ENCODE data around the gene PAGR1.

The PAGR1 gene

GRCh38 chr16:29854520-29855100 is 38.7 kb downstream of the PAGR1 start:
- no peak for TF ChIP-seq GATA2 (IDR thresholded peaks at IDR 0.05; ENCODE audit: low read depth, low read length)
- no peak for TF ChIP-seq GATA3 (IDR thresholded peaks at IDR 0.05; ENCODE audit: low read depth, low read length)

DNA sequence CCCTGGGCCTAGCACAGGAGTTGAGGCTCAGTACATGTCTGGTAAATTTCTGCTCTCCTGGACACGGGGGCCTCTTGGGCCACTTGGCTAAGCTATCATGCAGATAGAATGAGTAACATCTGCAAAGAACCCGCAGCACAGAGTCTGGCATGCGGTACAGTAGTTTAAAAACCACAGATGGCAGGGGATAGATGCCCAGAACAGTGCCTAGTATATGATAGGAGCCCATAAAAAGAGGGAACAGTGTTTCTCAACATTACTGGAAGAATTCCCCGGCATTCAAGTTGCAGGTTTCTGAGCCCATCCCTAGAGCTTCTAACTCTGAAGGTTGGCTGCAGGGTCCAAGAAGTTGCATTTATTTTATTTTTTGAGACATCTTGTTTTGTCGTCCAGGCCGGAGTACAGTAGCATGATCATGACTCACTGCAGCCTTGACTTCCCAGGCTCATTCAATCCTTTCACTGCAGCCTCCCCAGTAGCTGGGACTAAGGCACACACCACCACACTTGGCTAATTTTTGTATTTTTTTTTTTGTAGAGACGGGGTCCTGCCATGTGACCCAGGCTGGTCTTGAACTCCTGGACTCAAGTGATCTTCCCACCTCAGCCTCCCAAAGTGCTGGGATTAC is 41.3 kb downstream of the PAGR1 start:
- no peak for TF ChIP-seq GATA2 (IDR thresholded peaks at IDR 0.05; ENCODE audit: low read depth, low read length)
- TF ChIP-seq GATA3 (IDR thresholded peaks at IDR 0.05; ENCODE audit: low read depth, low read length), result no peak

DNA sequence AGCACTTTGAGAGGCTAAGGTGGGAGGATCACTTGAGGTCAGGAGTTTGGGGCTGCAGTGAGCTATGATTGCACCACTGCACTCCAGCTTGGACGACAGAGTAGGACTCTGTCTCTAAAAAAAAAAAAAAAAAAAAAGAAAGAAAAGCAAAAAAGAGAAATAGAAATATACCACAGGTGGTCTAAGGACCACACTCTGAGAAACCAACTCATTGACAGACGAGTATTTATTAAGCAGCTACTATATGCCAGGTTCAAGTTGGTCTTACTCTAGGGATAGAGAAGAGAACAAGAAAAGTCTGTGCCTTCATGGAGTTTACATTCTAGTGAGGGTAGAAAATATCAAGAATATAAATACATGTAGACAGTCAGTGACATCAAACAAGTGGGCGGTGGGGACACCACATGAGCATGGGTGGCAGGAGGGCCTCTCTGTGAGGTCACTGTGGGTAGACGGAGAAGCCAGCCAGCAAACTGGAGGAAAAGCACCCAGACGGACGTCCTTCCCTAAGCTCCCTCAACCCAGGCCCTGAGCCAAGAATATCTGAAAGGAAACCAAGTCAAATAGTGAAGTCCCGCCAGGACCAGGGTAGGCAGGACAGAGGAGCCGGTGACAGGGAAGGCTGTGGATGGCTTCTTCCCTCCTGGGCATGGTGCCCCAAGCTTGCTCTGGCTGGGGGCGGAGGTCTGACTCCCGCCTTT is 42.3 kb downstream of the PAGR1 start:
- TF ChIP-seq GATA3 (IDR thresholded peaks at IDR 0.05; ENCODE audit: low read depth, low read length) (no peak), GATA2 (IDR thresholded peaks at IDR 0.05; ENCODE audit: low read depth, low read length) (no peak)

- TF ChIP-seq GATA2 (IDR thresholded peaks at IDR 0.05; ENCODE audit: low read depth, low read length), result no peak
- no peak for TF ChIP-seq GATA3 (IDR thresholded peaks at IDR 0.05; ENCODE audit: low read depth, low read length)
These were observed 43.0 kb downstream of the PAGR1 start for GRCh38 chr16:29858974-29859373.

- no peak for TF ChIP-seq GATA3 (IDR thresholded peaks at IDR 0.05; ENCODE audit: low read depth, low read length)
- no peak for TF ChIP-seq GATA2 (IDR thresholded peaks at IDR 0.05; ENCODE audit: low read depth, low read length)
These were observed 44.3 kb downstream of the PAGR1 start for GRCh38 chr16:29860218-29860617.

- TF ChIP-seq GATA2 (IDR thresholded peaks at IDR 0.05; ENCODE audit: low read depth, low read length), result no peak
- TF ChIP-seq GATA3 (IDR thresholded peaks at IDR 0.05; ENCODE audit: low read depth, low read length), result no peak
These were observed 46.5 kb downstream of the PAGR1 start for GRCh38 chr16:29862383-29862883.

DNA sequence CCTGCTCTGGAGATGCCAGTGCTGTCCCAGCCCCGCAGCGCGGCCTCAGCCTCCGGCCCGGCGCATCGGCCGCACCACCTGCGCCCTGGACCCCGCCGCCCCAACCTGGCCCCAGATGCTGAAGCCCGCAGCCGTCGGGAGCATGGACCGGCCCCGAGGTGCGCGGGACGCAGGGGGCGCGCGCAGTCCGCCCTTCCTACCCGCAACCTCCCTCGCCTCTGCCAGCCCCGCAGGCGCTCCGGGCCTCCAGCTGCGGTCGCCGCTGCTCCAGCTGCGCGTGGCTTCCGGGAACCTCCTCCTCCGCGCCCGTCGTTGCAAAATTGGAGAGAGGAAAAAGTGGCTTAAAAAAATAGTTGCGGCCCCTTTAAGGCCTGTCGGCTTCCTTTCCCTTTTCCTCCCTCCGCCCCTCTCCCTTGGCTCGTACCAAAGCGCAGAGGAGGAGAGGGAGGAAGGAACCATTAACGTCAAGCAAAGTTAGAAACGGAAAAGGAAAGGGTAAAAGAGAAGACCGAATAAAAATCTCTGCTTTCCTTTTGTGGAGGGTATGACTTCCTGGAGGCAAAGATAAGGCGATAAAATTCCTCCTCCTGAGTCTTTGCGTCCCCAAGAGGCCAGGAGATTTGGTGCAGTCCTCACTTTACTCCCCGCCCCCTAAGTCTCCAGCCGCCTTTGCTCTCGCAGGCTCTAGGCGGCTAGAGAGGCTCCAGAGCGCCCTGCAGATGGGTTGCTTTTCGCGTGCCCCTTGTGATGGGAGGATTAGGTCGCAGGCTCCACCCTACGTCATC is 47.1 kb downstream of the PAGR1 start, which contains the start of gene CDIPT:
CDIPT (minus strand) TSS at position 343 of the 785 bp plus-strand sequence. CDS start 369 bp downstream, outside the sequence.
- TF ChIP-seq GATA2 (IDR thresholded peaks at IDR 0.05; ENCODE audit: low read depth, low read length) (no peak), GATA3 (IDR thresholded peaks at IDR 0.05; ENCODE audit: low read depth, low read length) (no peak)

DNA sequence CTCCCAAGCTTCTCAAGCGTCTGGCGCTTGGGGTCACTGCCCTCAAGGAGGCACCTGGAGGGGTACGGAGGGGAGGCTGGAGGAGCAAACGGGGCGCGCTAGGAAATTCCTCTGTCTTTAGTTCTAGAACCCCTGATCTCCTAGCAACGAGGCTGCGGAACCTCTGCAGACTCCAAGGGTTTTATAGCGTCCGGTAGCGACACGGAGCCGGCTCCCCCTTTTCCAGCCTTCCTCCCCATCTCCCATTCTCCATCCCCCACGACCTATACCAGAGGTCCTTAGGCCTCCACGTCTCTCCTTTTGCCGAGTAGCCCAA is 47.7 kb downstream of the PAGR1 start:
- TF ChIP-seq GATA3 (IDR thresholded peaks at IDR 0.05; ENCODE audit: low read depth, low read length) (no peak), GATA2 (IDR thresholded peaks at IDR 0.05; ENCODE audit: low read depth, low read length) (no peak)

DNA sequence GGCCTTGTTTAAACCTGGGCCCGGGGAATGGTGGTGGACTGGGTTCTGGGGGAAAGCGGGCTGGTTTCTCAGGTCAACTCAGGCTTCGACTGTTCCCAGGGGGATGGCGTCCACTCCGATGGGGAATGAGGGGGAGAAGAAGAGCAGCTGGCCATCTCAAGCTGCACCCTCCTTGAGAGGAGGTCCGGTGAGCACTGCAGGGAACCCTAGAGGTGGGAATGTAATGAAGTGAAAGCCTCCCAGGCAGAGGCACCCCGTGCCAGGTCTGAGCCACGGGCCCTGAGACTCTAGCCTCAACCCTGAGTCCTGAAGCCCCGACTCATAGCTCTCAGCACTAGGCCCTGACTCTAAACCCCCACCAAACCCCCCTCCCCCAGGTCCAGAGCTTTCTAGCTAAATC is 48.3 kb downstream of the PAGR1 start:
- no peak for TF ChIP-seq GATA3 (IDR thresholded peaks at IDR 0.05; ENCODE audit: low read depth, low read length)
- TF ChIP-seq GATA2 (IDR thresholded peaks at IDR 0.05; ENCODE audit: low read depth, low read length), result no peak

DNA sequence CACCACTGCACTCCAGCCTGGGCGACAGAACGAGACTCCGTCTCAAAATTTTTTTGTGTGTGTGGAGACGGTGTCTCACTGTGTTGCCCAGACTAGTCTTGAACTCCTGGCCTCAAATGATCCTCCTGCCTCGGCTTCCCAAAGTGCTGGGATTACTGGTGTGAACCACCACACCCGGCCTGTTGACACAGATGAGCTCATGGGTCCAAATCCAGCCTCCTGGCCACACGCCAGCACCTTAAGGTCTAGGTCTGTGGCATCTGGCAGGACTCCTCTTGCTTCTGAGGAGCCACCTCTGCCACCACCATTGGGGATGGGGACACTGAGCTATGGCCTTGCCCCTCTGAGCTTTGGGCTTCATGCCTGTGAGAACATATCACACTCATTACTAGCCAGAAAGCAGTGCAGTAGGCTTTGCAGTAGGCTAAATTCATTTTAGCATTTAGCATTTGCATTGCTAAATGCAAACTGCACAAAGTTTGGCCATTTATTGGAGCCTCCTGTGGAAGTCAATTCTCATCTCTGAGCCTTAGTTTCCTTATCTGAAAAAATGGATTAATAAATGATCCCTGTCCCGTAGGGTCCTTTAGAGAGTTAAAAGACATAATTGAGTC is 52.6 kb downstream of the PAGR1 start:
- TF ChIP-seq GATA3 (IDR thresholded peaks at IDR 0.05; ENCODE audit: low read depth, low read length) (no peak), GATA2 (IDR thresholded peaks at IDR 0.05; ENCODE audit: low read depth, low read length) (no peak)

Data from SH-SY5Y (cell line).